Neural crest cell (in vitro differentiated cells): ENCODE measurements around the gene FIS1. TPM values are rescaled to one million over a fixed set of nuclear protein-coding genes. Genes with fewer than 3 reads are reported as not detected.
"Not testable (repeated sequence)": the region's sequence is repeated elsewhere in the genome, so short reads cannot be mapped to it uniquely, and the experiment has no call there.

ENCODE experiments used
- DNase-seq: peaks from one replicate; pipeline ENCODE4 v3.0.0; 2021; ENCODE audit warnings: low read depth, mixed read lengths, low spot score
- H3K27ac Mint-ChIP-seq: one replicate; pipeline ENCODE4 v1.8.0; 2021; ENCODE audit warnings: mild to moderate bottlenecking, mixed read lengths; ENCODE audit not compliant: unreplicated experiment
- H3K27me3 Mint-ChIP-seq: 2 replicates; pipeline ENCODE4 v1.8.0; 2021; ENCODE audit warnings: low read depth, mild to moderate bottlenecking, mixed read lengths
- H3K36me3 Mint-ChIP-seq: 2 replicates; pipeline ENCODE4 v1.8.0; 2021; ENCODE audit warnings: low read depth, mild to moderate bottlenecking, mixed read lengths
- H3K4me1 Mint-ChIP-seq: 2 replicates; pipeline ENCODE4 v1.8.0; 2021; ENCODE audit warnings: mixed read lengths
- H3K4me3 Mint-ChIP-seq: one replicate; pipeline ENCODE4 v1.8.0; 2021; ENCODE audit warnings: mild to moderate bottlenecking, mixed read lengths
- H3K9me3 Mint-ChIP-seq: 2 replicates; pipeline ENCODE4 v1.8.0; 2021; ENCODE audit warnings: mixed read lengths
- CTCF ChIP-seq: fragments of 200-600 bp; sonication (generic); conservative IDR thresholded peaks from 2 replicates; pipeline ENCODE4 v1.5.0; 2021; ENCODE audit warnings: antibody characterized with exemption, mild to moderate bottlenecking
- total RNA-seq: library from RNA; stranded (reverse); gene quantifications from 2 replicates; pipeline ENCODE4 v1.2.1, GENCODE V29; 2021

FIS1 gene
- total RNA-seq, 1 donor from 2014 or later = 104 TPM

- TF ChIP-seq CTCF = no peak
- Mint-ChIP-seq H3K27me3 (peaks cover 48% of the 10 kb centered on the region), H3K4me1 (peaks cover 3% of the 10 kb centered on the region)
Observed at GRCh38 chr7:101288439-101288838, 43.6 kb upstream of the FIS1 start.

GRCh38 chr7:101287032-101287431, 42.2 kb upstream of the FIS1 start:
- TF ChIP-seq CTCF = no peak
- peak overlapping the region; percentile 59 for H3K27ac Mint-ChIP-seq
- H3K4me3 Mint-ChIP-seq = no peak overlapping the region
- no peak for DNase-seq
- peaks cover 11% of the 10 kb centered on the region for H3K4me1 Mint-ChIP-seq
- peaks cover 40% of the 10 kb centered on the region for H3K27me3 Mint-ChIP-seq
- no peaks in the 10 kb centered on the region for H3K9me3 Mint-ChIP-seq
- H3K36me3 Mint-ChIP-seq = no peaks in the 10 kb centered on the region

More at GRCh38 chr7:101288439-101288838, 43.6 kb upstream of the FIS1 start:
- Mint-ChIP-seq H3K4me3 (no peak overlapping the region), H3K9me3 (no peaks in the 10 kb centered on the region), H3K27ac (no peak overlapping the region), H3K36me3 (no peaks in the 10 kb centered on the region)
- DNase-seq = no peak

DNA sequence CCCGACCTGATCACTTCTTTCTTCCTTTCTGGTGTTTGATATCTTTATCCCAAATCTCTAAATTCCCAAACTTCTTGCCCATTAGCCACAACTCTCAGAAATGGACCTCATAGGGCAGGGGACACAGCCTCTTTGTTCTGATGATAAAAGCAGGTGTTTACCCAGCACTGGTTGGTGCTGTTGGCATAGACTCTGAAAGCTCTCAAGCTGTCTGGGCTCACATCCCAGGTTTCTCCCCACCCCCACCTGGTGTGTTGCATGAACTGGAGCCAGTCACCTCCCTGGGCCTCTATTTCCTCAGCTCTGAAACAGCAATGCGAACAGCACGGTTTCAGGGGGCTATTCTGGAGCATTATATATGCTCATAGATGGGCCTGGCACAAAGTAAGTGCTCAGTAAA, 41.0 kb upstream of the FIS1 start:
- H3K4me1 Mint-ChIP-seq = peaks cover 11% of the 10 kb centered on the region
- H3K27ac Mint-ChIP-seq, H3K4me3 Mint-ChIP-seq, DNase-seq, H3K36me3 Mint-ChIP-seq, H3K9me3 Mint-ChIP-seq: not testable (repeated sequence)
- peaks cover 32% of the 10 kb centered on the region for H3K27me3 Mint-ChIP-seq

DNA sequence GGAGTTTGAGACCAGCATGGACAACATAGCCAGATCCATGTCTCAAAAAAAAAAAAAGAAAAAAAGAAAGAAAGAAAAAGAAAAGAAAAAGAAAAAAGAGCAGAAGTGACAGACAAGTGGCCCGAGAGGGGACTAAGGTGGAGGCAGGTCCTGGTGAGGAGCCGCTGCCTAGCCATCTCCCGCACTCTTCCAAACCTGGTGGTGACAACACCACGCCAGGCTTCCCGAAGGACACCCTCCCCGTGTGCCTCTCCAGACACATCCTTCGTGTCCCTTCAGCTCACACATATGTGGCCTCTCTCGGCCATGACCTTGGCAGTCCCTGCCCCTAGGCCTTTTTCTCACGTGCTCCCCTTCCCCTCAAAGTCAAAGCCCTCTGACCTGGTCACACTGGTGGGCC, 40.3 kb upstream of the FIS1 start:
- Mint-ChIP-seq H3K4me3 (no peak overlapping the region), H3K9me3 (no peaks in the 10 kb centered on the region), H3K4me1 (peaks cover 8% of the 10 kb centered on the region), H3K27ac (no peak overlapping the region), H3K27me3 (peaks cover 25% of the 10 kb centered on the region), H3K36me3 (no peaks in the 10 kb centered on the region)
- no peak for DNase-seq
- TF ChIP-seq CTCF = no peak

GRCh38 chr7:101280912-101281311, 36.0 kb upstream of the FIS1 start:
- not testable (repeated sequence) for H3K27me3 Mint-ChIP-seq, H3K4me3 Mint-ChIP-seq, H3K27ac Mint-ChIP-seq, H3K4me1 Mint-ChIP-seq, H3K36me3 Mint-ChIP-seq, H3K9me3 Mint-ChIP-seq, DNase-seq

GRCh38 chr7:101278461-101279292, 33.8 kb upstream of the FIS1 start:
- Mint-ChIP-seq H3K4me1 (peaks cover 8% of the 10 kb centered on the region), H3K36me3 (no peaks in the 10 kb centered on the region), H3K9me3 (no peaks in the 10 kb centered on the region), H3K27me3 (no peaks in the 10 kb centered on the region), H3K27ac (no peak overlapping the region), H3K4me3 (no peak overlapping the region)
- TF ChIP-seq CTCF = no peak
- no peak for DNase-seq
